Hematopoietic multipotent progenitor cell treated with erythropoietin and hydrocortisone succinate and interleukin-3 and kit ligand, for 15 days (in vitro differentiated cells): ENCODE data around the gene AP1S3.
"Not testable (repeated sequence)": the region's sequence is repeated elsewhere in the genome, so short reads cannot be mapped to it uniquely, and the experiment has no call there.

Experiments used
- DNase-seq: peaks from one replicate; pipeline ENCODE4 v3.0.0-alpha.2; 2015; ENCODE audit warnings: low spot score

AP1S3 gene

DNA sequence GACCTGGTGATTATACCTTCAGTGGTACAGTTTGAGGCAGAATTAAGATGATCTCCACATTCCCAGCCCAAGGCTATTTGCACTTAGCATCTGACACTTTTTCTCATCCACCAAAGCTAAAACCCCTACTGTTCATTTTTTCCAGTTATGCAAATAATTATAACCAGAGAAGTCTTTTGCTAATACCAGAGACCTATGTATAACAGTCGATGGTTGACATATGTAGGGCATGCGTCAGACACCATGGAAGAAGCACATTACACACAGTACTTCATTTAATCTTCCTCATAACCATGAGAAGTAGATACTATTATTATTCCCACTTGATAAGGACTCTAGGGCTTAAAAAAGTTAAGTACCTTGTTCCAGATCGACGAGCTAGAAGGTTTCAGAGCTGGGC, 36.5 kb downstream of the AP1S3 start:
- DNase-seq, result no peak

DNA sequence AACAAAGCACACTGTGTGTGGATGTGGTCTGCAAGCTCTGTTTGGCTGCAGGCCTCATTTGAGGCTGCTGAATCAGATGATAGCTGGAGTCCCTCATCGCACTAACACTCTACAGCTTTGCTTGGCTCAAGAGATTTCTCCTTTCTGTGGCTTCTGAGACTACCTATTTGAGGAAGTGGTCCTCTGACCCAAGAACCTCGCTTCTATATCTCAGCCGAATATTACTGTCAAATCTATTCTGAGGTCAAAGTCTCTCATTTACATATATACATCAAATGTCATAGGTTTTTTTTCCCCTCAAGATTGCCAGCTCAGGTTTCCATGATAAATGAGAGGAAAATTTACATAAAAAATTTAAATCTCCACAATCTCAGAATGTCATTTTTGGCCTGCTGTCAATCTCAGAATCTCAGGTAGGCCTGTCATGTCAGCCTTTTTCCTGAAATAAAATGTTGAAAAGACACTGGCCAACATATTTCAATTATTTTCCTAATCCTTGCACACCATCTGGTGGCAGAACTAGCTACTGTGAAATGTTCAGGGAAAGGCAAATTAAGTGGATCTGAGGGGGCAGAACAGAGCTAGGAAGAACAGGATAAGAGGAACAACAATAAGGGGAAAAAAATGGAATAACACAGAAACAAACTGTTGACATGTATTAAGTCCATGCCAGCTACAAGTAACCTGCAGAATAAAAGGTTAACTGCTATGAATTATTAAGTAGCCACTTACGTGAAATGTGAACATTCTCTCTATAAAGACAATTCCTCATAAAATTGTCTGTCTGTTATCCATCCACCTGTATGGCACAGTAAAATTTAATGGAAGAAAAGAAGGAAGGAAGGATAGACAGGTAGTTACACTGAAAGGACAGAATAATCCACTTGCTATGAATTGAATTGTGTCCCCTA, 39.3 kb downstream of the AP1S3 start:
- DNase-seq, result no peak

DNA sequence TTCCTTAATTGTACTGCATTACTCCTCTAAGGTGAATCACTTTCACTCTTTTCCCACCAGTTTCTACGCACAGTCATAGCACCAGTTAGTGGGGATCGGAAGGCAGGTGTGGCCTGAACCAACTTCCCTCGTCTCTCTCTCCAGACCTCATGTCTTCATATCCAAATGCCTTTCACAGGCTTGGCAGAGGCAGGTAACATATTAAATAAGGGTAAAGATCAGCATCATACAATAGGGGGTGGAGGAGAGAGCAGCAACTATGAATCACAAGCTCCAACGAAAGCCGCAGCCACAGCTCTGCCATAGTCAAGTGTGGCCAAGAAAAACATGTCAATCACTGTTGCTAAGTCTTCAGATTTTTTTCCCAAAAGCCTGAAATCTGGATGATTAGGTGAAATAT, 40.3 kb downstream of the AP1S3 start:
- no peak for DNase-seq

DNA sequence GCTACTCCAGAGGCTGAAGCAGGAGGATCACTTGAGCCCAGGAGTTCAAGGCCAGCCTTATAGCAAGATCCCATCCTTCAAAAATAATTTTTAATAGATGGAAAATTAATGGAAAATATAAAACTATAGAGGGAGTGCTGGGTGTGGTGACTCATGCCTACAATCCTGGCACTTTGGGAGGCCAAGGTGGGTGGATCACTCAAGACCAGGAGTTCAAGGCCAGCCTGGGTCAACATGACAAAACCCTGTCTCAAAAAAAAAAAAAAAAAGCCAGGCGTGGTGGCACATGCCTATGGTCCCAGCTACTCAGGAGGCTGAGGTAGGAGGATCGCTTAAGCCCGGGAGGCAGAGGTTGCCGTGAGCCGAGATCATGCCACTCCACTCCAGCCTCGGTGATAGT, 48.0 kb downstream of the AP1S3 start:
- no peak for DNase-seq

- no peak for DNase-seq
Measured at GRCh38 chr2:223788826-223789225, 48.6 kb downstream of the AP1S3 start.

GRCh38 chr2:223788106-223788505, 49.3 kb downstream of the AP1S3 start:
- DNase-seq, result not testable (repeated sequence)

DNA sequence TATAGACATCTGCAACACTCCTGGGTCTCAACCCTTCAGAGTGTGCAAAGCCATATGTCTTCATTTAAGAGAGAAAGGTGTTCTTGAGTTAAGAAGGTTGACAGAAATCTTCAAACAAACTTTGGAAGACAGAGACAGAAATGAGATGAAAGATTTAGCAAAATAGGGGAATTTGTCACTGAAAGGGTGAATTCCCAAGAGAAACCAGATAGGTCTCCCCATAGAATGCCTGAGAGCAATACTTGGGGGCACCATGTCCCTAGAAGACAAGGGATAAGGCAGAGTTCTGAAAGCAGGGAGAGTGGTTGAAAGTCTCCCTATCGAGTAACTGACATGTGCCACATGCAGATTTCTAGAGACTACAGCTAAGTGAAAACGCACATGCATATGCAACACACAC, 50.0 kb downstream of the AP1S3 start:
- DNase-seq, result no peak

GRCh38 chr2:223786943-223787342, 50.4 kb downstream of the AP1S3 start:
- no peak for DNase-seq

- no peak for DNase-seq
Measured at GRCh38 chr2:223786236-223786635, 51.1 kb downstream of the AP1S3 start.

GRCh38 chr2:223784221-223784772, 53.1 kb downstream of the AP1S3 start:
- DNase-seq, result no peak

- no peak for DNase-seq
Measured at GRCh38 chr2:223782629-223783028, 54.8 kb downstream of the AP1S3 start.

GRCh38 chr2:223781560-223781959, 55.8 kb downstream of the AP1S3 start:
- DNase-seq, result no peak

- DNase-seq, result no peak
Measured at GRCh38 chr2:223779877-223780276, 57.5 kb downstream of the AP1S3 start.

DNA sequence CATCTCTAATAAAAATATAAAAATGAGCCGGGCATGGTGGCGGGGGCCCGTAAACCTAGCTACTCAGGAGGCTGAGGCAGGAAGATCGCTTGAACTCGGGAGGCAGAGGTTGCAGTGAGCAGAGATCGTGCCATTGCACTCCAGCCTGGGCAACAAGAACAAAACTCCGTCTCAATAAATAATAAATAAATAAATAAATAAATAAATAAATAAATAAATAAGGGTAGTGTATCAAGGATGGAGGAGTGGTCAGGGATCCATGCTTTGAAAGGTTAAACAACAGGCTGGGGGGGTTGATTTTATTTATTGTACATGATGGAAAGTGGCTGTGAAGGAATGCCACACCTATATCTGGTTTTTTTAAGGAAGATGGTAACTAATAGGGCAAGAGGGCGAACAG, 63.2 kb downstream of the AP1S3 start:
- no peak for DNase-seq

- DNase-seq, result no peak
Measured at GRCh38 chr2:223772363-223772762, 65.0 kb downstream of the AP1S3 start.

DNA sequence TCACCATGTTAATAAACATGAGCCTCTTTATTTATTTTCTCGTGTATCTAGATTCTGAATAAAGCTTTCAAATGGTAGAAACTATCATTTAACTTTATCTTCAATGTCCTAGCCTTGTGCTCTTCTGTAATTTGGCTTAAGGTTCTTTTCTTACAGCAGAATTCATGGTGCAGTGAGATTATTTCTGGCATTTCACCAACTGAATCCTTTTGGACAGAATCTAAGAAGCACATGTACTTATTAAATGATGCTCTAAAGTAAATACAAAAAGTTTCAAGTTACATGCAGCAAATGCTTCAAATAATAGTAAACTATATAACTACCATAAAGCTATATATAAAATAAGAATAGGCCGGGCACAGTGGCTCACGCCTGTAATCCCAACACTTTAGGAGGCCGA, 65.9 kb downstream of the AP1S3 start:
- no peak for DNase-seq

- no peak for DNase-seq
Measured at GRCh38 chr2:223768179-223768578, 69.2 kb downstream of the AP1S3 start.

DNA sequence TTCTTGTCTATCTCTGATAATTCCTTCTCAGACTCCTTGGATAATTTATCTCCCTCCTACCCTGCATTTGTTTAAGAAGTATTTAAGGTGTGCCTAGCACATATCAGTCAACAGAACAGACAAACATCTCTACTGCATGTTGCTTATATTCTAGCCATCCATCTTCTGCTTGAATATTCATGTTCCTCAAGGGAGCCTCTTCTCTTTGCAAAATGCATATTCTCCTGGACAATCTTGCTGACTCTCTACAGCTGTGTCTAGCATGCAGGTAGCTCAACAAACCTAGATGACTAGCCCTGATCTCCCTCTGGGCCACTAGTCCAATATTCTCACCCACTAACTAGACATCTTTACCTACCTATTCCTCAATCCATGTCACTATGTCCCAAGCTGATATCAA, 70.0 kb downstream of the AP1S3 start:
- no peak for DNase-seq

- DNase-seq, result no peak
Measured at GRCh38 chr2:223765221-223765785, 72.1 kb downstream of the AP1S3 start.

DNA sequence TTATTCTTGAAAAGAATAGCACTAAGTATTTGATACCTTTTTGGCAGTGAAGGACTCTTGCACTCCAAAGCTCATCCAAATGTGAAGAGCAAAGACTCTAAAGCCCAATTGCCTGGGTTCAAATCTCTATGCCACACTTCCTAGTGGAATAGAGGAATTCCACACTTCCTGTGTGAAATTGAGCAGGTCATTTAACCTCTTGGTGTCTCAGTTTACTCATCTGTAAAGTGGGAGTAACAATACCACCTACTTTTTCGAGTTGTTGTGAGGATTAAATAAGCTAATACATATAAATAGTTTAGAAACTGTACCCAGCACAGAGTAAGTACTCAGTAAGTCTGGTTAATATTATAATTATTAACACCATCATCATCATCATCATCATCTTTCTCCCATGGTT, 72.6 kb downstream of the AP1S3 start:
- no peak for DNase-seq

- no peak for DNase-seq
Measured at GRCh38 chr2:223762853-223763252, 74.5 kb downstream of the AP1S3 start.

GRCh38 chr2:223761746-223762145, 75.6 kb downstream of the AP1S3 start:
- not testable (repeated sequence) for DNase-seq

DNA sequence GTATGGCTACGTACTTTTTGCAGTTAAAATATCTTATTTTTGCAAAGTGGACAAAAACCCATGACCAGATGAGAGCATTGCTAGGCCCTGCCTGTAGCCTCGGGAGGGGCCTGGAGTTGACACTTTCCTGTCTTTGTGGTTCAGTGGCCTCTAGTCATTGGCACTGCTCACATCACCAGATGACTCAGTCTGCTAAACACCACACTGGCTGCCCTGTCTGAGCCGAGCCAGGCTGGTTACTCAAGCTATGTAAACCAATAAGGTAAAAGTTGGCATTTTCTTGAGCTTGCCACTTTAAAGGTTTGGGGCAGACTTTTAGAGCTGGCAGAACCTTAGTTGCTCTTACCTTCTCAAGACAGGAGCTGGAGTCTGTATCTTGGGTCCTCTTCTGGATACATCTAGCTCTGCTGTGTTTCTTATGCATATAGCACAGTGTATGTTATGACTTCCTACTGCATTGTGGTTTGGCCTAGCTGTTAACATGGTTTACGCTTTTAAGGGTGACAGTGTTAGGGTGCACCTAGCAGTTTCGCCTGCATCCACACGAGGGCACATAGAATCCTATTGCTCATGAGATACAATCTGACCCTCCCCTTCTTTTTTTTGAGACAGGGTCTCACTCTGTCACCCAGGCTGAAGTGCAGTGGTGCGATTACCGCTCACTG, 76.4 kb downstream of the AP1S3 start:
- DNase-seq, result no peak
